ENCODE measurements around the gene COL15A1.

COL15A1 gene

GRCh38 chr9:99118782-99119466 is 175.2 kb downstream of the COL15A1 start:
- no peak for DNase-seq

GRCh38 chr9:99119976-99120655 is 176.4 kb downstream of the COL15A1 start:
- no peak for DNase-seq
